ENCODE results near the gene CDK6. TPM values are rescaled to one million over a fixed set of nuclear protein-coding genes. Genes with fewer than 3 reads are reported as not detected.

The CDK6 gene
- polyA plus RNA-seq, 1 donor (not counting 4 experiments of a cell fraction or from before 2014, with no cell fraction given) = 53.5 TPM

- Histone ChIP-seq H3K4me2 (ENCODE audit: control insufficient read depth, extremely low read depth, insufficient read depth, low read depth, low read length) (no peak overlapping the region), H3K9me1 (ENCODE audit: control insufficient read depth, extremely low read depth, insufficient read depth, low read length) (no peaks in the 10 kb centered on the region), H4K20me1 (ENCODE audit: control insufficient read depth, extremely low read depth, insufficient read depth, low read length) (no peaks in the 10 kb centered on the region), H3K4me1 (ENCODE audit: control insufficient read depth, extremely low read depth, insufficient read depth, low read length) (no peaks in the 10 kb centered on the region), H3K27me3 (ENCODE audit: control insufficient read depth, extremely low read depth, insufficient read depth, low read length) (no peaks in the 10 kb centered on the region), H2AFZ (ENCODE audit: control insufficient read depth, low read length) (no peak overlapping the region), H3K9me3 (ENCODE audit: control insufficient read depth, low read depth, low read length) (no peaks in the 10 kb centered on the region), H3K9ac (ENCODE audit: control insufficient read depth, extremely low read depth, insufficient read depth, low read length) (no peak overlapping the region), H3K27ac (ENCODE audit: control insufficient read depth, insufficient read depth, low read length) (no peak overlapping the region), H3K4me3 (ENCODE audit: control insufficient read depth in 2 of 3, extremely low read depth in 1 of 3, insufficient read depth in 2 of 3, low read depth in 1 of 3, low read length in 3 of 3) (no peak overlapping the region), H3K36me3 (ENCODE audit: control insufficient read depth in 2 of 2, extremely low read depth in 1 of 2, insufficient read depth in 2 of 2, low read length in 2 of 2) (no peaks in the 10 kb centered on the region), H3K79me2 (ENCODE audit: control insufficient read depth, insufficient read depth, low read length) (no peaks in the 10 kb centered on the region)
- dilution Hi-C loops (cut with MboI; ENCODE audit: extremely low pct_ligation_motif_present, low sequenced_read_pairs) = no loop called here
- DNase-seq (ENCODE audit: low read depth, low spot score) = no peak
- TF ChIP-seq EZH2 (IDR thresholded peaks at IDR 0.05; ENCODE audit: low read length) (no peak), CTCF (optimal IDR thresholded peaks at IDR 0.05 in 1 of 3, IDR thresholded peaks at IDR 0.05 in 1 of 3, conservative IDR thresholded peaks at IDR 0.05 in 1 of 3; ENCODE audit: extremely low read depth in 1 of 3, insufficient read depth in 2 of 3, low read length in 3 of 3) (no peak)
- FAIRE-seq = no peak
Observed at GRCh38 chr7:92884218-92884617, 47.8 kb upstream of the CDK6 start.

- Histone ChIP-seq H3K36me3 (ENCODE audit: control insufficient read depth in 2 of 2, extremely low read depth in 1 of 2, insufficient read depth in 2 of 2, low read length in 2 of 2) (no peaks in the 10 kb centered on the region), H3K4me3 (ENCODE audit: control insufficient read depth in 2 of 3, extremely low read depth in 1 of 3, insufficient read depth in 2 of 3, low read depth in 1 of 3, low read length in 3 of 3) (no peak overlapping the region), H2AFZ (ENCODE audit: control insufficient read depth, low read length) (no peak overlapping the region), H3K9me3 (ENCODE audit: control insufficient read depth, low read depth, low read length) (no peaks in the 10 kb centered on the region), H4K20me1 (ENCODE audit: control insufficient read depth, extremely low read depth, insufficient read depth, low read length) (no peaks in the 10 kb centered on the region), H3K9me1 (ENCODE audit: control insufficient read depth, extremely low read depth, insufficient read depth, low read length) (no peaks in the 10 kb centered on the region), H3K4me1 (ENCODE audit: control insufficient read depth, extremely low read depth, insufficient read depth, low read length) (no peaks in the 10 kb centered on the region), H3K9ac (ENCODE audit: control insufficient read depth, extremely low read depth, insufficient read depth, low read length) (no peak overlapping the region), H3K27ac (ENCODE audit: control insufficient read depth, insufficient read depth, low read length) (no peak overlapping the region), H3K27me3 (ENCODE audit: control insufficient read depth, extremely low read depth, insufficient read depth, low read length) (no peaks in the 10 kb centered on the region), H3K4me2 (ENCODE audit: control insufficient read depth, extremely low read depth, insufficient read depth, low read depth, low read length) (no peak overlapping the region), H3K79me2 (ENCODE audit: control insufficient read depth, insufficient read depth, low read length) (no peaks in the 10 kb centered on the region)
- TF ChIP-seq EZH2 (IDR thresholded peaks at IDR 0.05; ENCODE audit: low read length) = no peak
- TF ChIP-seq CTCF (optimal IDR thresholded peaks at IDR 0.05 in 1 of 3, IDR thresholded peaks at IDR 0.05 in 1 of 3, conservative IDR thresholded peaks at IDR 0.05 in 1 of 3; ENCODE audit: extremely low read depth in 1 of 3, insufficient read depth in 2 of 3, low read length in 3 of 3) = no peak
- no peak for DNase-seq (ENCODE audit: low read depth, low spot score)
- FAIRE-seq = no peak
- dilution Hi-C loops (cut with MboI; ENCODE audit: extremely low pct_ligation_motif_present, low sequenced_read_pairs) = no loop called here
Observed at GRCh38 chr7:92882760-92883159, 46.4 kb upstream of the CDK6 start.

Measured in keratinocyte (primary cell).